GM21717 (cell line): Measurements from ENCODE around the gene PEMT.

Source experiments
- ATAC-seq: cut with Tn5 transposase; IDR thresholded peaks from one replicate; pipeline ENCODE4 v1.9.1; 2021; ENCODE audit warnings: mild to moderate bottlenecking, moderate library complexity; ENCODE audit not compliant: unreplicated experiment

Gene PEMT

DNA sequence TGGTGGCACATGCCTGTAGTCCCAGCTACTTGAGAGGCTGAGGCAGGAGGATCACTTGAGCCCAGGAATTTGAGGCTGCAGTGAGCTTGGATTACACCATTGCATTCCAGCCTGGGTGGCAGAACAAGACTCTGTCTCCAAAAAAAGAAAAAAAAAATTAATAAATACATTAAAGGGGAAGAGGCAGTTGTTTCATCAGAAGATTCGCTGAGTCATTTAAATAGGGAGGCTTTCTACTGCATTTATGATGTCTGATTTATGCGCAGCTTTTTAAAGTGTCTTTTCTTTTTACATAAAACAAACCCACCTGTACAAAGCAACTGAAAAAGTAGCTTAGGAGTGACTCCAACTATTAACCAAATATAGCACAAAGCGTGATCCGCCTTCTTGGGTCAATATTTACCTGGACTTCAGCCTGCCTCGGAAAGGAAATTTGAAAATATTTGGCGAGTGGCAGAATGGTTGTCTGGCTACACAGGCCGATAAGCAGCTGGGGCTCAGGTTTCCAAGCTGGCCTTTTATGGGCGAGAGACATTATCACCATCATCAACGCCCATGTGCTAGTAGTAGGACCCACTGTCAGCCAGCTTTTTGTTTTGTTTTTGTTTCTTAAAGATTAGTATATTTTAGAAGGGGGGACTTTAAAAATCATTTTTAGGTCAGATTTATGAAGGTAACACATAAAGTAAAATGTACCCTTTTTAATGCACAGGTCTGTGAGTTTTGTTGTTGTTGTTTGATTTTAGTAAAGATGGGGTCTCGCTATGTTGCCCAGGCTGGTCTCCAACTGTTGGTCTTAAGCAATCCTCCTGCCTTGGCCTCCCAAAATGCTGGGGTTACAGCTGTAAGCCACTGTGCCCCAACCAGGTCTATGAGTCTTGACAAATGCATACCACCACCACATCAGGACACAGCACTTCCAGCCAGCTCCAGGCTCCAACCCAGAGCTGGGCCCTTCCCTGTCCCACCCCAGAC is 52.8 kb downstream of the PEMT start:
- ATAC-seq, result no peak

DNA sequence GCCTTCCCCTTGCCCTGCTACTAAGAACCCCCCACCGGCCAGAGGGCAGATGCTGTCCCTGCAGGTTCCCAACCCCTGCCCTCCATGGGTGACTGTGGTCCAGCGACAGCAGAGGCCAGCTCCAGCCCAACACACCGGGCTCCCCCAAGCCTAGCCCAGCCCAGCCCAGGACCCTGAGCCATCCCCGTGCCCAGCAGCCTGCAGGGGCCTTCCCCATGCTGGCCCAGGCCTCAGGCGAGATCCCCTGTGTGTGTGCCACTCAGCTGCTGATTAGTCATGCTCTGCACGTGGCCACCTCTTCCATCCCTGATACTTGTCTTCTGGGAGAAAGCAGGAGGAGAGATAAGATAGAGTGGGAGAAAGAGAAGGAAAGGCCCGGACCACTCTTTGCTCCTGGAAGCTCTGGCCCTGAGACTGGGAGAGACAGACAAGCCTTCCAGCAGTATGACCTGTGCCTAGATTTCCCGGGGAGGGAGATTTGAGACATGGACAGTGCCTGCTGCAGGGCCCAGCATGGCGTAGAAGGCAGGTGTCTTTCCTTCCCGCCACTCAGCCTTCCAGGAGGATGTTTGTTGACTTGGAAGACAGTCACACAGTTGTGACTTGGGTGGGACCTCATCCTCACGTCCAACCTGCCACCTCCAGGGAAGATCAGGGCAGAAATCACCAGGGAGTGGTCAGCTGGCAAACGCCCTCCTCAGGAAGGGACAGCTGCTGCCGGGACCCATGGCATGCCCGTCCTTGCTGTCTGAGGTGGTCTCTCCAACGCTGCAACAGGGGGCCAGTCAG is 54.0 kb downstream of the PEMT start:
- ATAC-seq, result no peak

DNA sequence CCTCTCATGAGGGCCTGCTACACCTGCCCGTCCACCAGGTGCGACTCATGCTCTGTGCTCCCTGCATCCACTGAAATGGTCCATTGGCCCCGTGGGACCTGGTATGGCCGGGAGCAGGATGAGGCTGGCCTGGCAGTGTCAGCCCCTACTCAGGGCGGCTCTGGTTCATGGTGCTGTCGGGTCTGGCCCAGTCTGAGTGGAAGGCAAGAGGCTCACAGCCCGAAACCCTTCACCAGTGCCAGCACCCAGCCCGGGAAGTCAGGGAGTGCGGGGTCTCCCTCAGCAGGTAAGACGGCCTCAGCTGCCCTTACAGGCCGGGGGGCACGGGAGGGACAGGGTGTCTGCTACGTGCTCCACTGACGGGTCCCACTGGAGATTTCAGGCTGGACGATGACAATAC is 54.8 kb downstream of the PEMT start:
- ATAC-seq, result no peak

DNA sequence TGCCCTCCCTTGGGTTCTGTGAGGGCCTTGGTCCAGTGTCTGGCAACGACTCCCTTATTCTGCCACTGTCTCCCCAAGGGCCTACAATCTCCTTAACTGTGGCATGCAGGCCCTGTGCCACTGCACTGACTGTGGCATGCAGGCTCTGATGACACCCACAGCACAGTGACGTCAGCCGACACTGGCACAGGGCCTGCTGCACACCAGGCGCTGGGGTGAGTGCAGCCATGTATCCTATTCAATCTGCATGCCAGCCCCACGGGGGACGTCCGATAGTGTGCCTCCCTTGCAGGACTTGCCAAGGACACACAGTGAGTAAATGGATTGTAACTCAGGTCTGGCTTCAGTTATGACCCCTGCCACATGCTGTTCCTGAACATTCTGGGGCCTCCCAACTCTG is 55.6 kb downstream of the PEMT start:
- ATAC-seq, result no peak

DNA sequence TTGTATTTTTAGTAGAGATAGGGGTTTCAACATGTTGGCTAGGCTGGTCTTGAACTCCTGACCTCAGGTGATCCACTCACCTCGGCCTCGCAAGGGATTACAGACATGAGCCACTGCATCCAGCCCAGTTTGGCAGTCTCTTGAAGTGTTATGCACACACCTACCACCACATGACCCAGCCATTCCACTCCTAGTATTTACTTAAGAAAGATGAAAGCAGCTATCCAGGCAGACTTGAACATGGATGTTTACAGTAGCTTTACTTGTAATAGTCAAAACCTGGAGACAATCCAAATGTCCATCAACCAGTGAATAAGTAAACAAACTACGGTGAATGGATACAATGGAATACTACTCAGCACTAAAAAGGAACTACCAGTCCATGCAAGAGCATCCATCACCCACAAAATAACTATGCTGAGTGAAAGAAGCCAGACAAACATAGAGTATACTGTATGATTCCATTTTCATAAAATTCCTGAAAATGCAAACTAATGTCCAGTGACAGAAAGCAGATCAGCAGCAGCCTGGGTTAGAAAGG is 57.5 kb downstream of the PEMT start:
- no peak for ATAC-seq

DNA sequence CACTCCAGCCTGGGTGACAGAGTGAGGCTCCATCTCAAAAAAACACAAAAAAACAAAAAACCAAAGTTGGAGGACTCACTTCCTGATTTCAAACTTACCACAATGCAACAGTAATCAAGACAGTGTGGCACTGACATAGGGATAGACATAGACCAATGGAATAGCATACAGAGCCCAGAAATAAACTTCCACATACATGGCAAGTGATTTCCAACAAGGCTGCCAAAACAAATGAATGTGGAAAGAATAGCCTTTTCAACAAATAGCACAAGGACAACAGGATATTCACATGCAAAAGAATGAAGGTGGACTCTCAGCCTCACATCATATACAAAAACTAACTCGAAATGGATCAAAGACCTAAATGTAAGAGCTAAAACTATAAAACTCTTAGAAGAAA is 58.5 kb downstream of the PEMT start:
- no peak for ATAC-seq

DNA sequence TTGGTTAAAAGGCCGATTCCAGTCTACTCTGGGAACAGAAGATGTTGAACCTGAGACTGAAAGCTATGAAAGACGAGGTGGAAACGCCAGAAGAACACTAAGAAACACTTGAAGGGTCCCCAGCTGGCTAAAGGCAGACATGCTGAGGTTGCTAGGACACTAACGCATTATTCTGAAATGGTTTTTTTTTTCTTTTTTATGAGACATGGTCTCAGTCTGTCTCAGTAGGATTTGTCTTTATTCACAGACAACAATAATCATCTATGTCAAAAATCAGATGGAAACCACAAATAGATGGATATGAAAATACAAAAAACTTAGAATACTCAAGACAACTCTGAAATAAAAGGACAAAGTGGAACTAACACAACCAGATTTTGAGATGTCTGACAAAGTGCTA is 60.4 kb downstream of the PEMT start:
- ATAC-seq, result no peak

DNA sequence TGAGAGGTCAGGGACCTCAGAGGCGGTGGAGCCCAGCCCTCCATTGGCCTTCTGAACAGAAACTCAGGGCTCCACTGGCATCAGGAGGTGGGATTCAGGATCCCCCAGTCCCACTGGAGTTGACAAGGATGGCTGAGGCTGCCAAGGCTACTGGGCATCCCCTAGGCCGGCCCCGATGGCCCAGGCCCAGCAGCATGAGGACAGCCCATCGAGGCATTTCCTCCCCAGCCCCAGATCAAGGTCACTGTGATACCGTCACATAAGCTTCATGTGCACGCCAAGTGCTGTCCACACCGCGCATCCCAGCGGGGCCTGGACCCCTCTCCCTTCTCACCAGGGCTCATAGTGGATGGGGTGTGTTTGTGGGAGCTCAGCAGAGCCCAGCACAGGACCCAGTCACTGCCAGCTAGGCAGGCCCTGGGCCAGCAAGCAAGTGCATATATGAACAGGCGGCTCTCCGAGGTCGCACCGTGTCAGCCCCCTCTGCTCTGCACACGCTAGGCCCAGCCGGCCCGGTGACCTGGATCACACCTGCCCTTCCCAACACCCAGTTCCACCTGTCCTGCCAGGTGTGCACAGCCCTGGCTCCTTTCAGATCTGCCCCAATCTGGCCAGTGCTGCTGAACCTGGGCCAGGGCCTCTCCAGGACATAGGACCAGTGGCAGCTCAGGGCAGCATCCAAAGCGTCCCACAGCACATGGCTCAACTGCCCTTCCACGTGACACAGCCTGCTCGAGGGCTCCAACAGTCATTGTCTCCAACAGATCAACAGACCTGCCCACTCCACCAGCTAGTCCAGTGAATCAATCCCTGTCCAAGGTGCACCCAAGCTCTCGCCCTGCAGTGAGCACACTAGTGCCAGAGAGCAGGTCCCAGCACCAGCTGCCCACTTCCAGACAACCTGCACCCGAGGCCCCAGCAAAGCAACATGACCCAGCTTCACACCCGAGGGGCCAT is 62.5 kb downstream of the PEMT start:
- no peak for ATAC-seq

DNA sequence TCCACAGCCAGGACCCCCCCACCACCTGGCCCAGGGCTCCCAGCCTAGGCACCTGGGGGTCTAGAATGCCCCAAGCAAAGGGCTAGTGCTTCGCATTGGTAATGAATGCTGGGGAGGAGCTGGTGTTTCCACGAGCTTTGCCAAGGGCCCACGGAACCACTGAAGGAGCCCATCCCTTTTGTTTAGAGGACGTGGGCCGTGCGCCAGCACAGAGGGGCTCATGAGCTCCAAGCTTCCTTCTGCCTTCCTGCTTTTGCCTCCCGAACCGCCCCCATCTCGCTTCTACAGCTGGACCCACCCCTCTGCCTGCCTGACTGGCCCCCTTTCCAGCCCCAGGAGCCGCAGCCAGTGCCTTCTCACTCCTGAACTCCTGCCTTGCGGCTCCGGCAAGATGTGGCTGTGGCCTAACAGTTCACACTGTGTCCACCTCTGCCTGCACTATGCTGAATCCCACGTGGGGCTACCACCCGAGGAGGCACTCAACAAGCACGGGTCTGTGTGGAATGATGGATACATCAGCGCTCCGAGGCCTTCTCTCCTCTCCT is 63.5 kb downstream of the PEMT start:
- ATAC-seq, result no peak

DNA sequence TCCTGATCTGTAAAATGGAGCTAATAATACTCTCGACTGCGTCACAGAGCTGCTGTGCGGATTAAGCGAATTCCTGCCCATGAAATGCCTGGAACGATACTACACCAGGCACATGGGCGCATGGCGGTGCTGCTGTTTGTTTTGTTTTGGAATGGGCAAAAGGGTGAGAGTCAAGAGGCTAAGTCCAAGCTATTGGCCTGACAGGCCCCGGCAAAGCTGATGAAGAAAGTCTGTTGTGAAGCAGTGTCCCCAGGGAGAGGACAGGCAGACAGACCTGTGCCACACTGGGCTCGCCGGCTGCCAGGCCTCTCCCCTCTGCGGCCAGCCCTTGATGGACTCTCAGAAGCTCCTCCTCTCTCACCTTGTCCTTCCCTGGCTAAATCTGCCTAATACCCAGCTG is 64.0 kb downstream of the PEMT start:
- ATAC-seq, result no peak

DNA sequence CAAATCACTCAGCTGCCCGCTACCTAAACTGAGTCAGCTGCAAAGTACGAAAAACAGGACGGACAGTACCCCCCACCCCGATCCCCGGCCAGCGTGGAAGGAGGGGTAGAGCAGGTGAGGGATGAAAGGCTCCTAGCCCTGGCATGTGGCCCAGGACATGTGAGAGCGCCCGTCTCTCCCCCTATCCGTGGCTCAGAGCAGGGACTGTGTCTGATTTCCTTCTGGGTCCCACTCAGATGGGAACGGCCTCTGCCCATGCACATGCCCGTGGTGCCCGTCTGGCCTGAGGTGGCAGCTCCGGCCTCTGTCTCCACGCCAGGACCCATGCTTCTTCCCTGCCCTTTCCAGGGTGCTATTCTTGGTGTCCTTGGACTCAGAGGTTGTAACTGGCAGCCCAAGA is 65.1 kb downstream of the PEMT start:
- ATAC-seq, result no peak

DNA sequence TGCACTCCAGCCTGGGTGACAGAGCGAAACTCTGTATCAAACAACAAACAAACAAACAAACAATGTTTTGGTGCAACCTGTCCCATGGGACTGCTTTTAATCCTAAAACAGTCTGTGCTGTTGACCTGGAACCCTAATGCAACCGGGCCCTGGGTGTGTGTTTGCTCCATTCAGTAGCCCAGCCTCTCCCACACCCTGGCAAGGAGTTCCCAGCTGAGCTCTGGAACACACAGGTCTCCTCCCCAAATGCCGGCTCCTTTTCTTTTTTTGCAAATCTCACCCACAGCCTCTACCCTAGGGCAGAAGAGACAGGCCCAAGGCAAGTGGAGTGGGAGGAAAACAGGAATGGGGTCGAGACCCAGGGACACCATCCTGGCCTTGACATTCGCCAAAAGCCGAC is 65.6 kb downstream of the PEMT start:
- ATAC-seq, result no peak

DNA sequence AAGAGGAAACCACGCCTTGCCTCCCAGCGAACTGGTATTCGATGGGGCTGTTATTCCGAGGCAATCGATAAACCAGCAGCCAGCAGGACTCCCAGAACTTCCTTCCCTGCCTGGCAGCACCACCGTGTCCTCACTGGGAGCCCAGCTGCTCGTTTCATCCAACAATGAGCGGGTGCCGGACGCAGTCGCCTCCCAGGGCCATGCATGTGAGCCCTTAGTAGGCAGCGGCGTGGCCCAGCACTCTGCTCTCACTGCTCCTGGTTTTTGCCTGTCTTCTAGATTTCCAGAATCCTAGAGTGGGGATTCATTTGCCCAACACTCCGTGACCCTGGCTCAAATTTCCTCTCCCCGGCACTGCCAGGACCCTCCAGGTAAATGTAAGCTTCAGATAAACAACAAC is 66.2 kb downstream of the PEMT start:
- ATAC-seq, result no peak

DNA sequence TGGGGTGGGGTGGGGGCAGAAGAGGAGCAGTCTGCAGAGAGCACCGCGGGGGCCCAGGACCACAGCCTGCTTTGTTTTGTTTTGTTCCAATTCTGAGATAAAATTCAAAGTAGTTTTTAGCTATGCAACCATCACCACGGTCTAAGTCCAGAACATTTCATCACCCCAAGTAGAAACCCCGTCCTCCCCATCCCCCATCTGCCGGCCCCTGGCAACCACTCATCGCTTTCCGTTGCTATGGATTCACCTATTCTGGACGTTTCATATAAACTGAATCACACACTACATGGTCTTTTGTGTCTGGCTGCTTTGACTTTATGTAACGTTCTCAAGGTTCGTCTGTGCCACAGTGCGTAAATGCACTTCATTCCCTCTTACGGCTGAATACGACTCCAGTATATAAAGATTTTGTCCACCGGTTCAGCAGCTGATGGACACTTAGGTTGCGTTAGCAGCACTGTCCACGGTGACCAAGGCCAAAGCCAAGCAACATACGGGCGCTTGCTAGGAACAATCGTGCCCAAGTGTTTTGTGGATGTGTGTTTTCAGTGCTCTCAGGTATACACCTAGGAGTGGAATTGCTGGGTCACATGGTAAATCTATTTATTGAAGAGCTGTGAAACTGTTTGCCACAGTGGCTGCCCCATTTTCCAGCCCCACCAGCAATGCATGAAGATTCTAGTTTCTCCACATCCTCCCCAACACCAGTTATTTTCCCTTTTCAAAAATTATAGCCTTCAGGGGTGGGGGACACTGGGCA is 67.6 kb downstream of the PEMT start:
- no peak for ATAC-seq

DNA sequence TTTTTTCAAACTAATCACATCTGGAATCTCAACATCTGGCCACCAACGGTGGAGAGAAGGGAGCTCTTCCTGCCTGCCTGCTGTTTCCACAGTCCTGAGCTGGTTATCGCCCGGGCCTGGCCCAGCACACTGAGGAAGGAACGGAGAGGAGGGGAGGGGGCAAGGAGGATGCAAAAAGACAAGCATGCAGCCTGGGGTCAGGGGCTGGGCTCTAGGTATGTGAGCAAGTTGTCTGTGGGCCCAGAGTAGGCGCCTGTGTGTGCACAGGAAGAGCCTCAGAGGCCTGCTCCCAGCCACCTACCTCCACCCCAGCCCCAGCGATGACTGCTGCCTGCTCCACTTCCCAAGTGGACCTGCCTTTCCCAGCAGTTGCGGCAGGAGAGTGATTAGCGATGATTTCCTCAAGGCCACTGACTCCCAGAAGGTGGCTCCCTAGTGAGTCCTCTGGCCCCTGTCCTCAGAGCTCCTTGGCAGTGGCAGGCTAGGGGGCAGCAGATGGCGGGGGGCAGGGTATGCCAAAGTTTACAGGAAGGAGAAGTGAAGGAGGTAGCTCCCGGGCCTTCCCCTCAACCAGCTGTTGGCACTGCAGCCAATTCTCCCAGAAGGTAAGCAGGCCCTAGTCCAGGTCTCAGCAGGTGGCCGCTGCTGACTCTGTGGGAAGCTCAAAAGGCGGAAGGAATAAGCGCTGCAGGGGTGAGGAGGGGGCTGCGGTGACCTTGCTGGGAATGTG is 68.3 kb downstream of the PEMT start:
- no peak for ATAC-seq

DNA sequence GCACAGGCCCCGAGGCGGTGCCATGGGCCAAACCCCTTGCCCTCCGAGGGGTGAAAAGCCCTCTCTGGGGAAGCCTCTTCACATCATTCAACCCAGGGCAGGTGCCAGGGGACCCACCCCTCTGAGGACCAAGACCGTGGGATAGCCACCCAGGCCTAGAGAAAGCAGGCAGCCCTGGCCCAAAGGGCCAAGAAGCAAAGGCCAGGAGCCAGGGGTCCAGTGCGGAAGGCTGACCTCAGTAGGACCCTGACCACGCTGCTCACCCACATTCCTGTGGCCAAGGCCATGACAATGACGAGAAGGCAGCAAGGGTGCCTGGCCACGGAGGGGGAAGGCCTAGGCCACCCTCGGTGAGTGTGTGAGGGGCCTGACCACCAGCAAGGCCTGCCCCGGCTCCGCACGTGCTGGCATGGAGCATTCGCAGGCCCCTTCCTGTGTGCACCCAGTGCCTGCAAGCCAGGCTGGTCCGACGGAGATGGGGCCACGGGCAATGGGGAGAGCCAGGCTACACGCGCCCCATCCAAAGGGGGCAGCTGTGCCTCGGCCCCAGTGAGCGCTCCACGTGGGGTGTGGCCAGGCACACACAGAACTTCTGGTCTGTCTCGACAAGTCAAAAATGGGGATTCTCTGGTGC is 70.8 kb downstream of the PEMT start:
- no peak for ATAC-seq

DNA sequence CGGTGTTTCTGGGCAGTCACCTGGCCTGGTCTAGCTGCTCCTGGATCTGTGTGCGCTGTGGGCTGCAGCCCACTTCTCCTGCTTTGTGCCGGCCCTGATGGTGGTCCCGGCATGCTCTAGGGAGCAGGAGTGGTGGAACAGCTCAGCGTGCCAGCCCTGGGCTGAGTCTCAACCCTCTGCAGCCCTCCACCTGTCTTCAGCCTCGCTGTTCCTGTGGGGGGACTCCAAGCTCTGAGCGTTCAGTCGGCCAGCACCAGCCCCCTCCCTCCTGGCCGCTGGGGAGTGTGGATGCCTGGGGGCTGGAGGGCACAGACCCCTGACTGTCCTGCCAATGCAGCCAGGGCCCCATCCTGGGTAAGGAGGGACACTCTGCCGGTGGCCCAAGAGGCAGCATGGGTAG is 71.6 kb downstream of the PEMT start:
- ATAC-seq, result no peak

DNA sequence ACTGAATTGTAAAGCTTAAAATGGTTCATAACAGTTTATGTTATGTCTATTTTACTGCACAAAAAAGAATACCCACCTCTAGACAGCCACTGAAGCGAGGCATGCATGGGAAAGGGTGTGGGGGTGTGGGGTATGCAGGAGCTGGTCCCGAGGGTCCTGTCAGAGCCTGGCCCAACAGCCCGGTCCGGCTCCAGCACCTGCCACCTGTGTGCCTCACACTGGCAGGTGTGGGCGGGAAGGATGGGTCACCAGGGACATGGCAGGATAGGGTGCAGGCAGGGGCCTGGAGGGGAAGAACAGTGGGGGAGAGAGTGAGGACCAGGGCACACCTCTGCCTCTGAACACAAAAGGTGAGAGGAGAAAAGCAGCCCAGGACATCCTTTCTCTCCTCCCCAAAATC is 72.6 kb downstream of the PEMT start:
- no peak for ATAC-seq

DNA sequence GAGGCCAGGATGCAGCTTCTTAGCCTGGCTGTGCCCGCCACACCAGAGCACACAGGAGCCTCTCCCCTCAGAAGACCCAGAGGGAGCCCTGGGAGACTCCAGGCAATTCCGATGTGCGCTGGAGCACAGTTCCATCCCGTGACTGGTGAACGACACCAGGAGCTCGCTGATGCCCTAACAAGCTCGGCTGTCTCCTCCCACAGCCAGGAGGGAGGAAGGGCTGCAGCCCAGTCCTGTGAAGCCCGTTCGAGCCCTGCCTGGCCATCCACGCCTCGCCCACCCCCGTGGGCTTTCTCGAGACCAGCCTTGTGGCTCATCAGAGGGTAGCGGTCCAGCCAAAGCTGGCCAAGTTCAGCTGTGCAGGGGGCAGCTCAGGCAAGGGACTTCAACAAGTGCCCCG is 73.5 kb downstream of the PEMT start:
- ATAC-seq, result no peak
